SK-N-SH treated with all-trans-retinoic acid at 6 μM for 48 hours (cell line): ENCODE data around the gene E2F6.

Experiments used
- ATAC-seq: fragments of 200-7000 bp; cut with Tn5 transposase; 3 replicates; pipeline ENCODE4 v1.9.1; 2020; ENCODE audit warnings: mild to moderate bottlenecking, moderate library complexity
- ARNTL ChIP-seq: fragments of 450-650 bp; formaldehyde crosslinking; IDR thresholded peaks from 2 replicates; pipeline ENCODE4 v1.5.0; 2020; ENCODE audit warnings: low read depth, mild to moderate bottlenecking, moderate library complexity, borderline replicate concordance
- BACH2 ChIP-seq: fragments of 250-450 bp; sonication (Bioruptor Pico); IDR thresholded peaks from 2 replicates; pipeline ENCODE4 v1.9.0; 2021; ENCODE audit warnings: mild to moderate bottlenecking, borderline replicate concordance
- CREB5 ChIP-seq: fragments of 250-450 bp; sonication (Bioruptor Pico); IDR thresholded peaks from 2 replicates; pipeline ENCODE4 v1.5.1; 2020; ENCODE audit warnings: low read depth, mild to moderate bottlenecking, moderate library complexity
- CSDC2 ChIP-seq: fragments of 250-450 bp; sonication (Bioruptor Pico); IDR thresholded peaks from 2 replicates; pipeline ENCODE4 v1.5.0; 2020; ENCODE audit warnings: mild to moderate bottlenecking, moderate library complexity
- ESRRG ChIP-seq: fragments of 250-450 bp; sonication (Bioruptor Pico); IDR thresholded peaks from 2 replicates; pipeline ENCODE4 v1.6.1; 2021; ENCODE audit warnings: mild to moderate bottlenecking
- GLIS3 ChIP-seq: fragments of 250-450 bp; sonication (Bioruptor Pico); IDR thresholded peaks from 2 replicates; pipeline ENCODE4 v1.5.0; 2020; ENCODE audit warnings: mild to moderate bottlenecking, moderate library complexity
- ISL1 ChIP-seq: fragments of 250-450 bp; sonication (Bioruptor Pico); IDR thresholded peaks from 2 replicates; pipeline ENCODE4 v2.1.2; 2022; ENCODE audit warnings: mild to moderate bottlenecking, moderate library complexity
- OSR1 ChIP-seq: fragments of 250-450 bp; sonication (Bioruptor Pico); IDR thresholded peaks from 2 replicates; pipeline ENCODE4 v1.8.0; 2022; ENCODE audit warnings: moderate library complexity, mild to moderate bottlenecking, inconsistent platforms
- PATZ1 ChIP-seq: fragments of 250-450 bp; sonication (Bioruptor Pico); IDR thresholded peaks from 2 replicates; pipeline ENCODE4 v1.8.0; 2020; ENCODE audit warnings: mild to moderate bottlenecking, moderate library complexity, borderline replicate concordance
- PPARA ChIP-seq: fragments of 250-450 bp; sonication (Bioruptor Pico); IDR thresholded peaks from 2 replicates; pipeline ENCODE4 v1.5.0; 2020; ENCODE audit warnings: mild to moderate bottlenecking, borderline replicate concordance
- RARB ChIP-seq: fragments of 250-450 bp; sonication (Bioruptor Pico); IDR thresholded peaks from 2 replicates; pipeline ENCODE4 v1.8.0; 2021; ENCODE audit warnings: mild to moderate bottlenecking, moderate library complexity
- SNAI2 ChIP-seq: fragments of 250-450 bp; sonication (Bioruptor Pico); IDR thresholded peaks from 2 replicates; pipeline ENCODE4 v1.5.0; 2020; ENCODE audit warnings: mild to moderate bottlenecking, moderate library complexity
- TCF4 ChIP-seq: fragments of 250-450 bp; sonication (Bioruptor Pico); IDR thresholded peaks from 2 replicates; pipeline ENCODE4 v1.8.0; 2021; ENCODE audit warnings: mild to moderate bottlenecking, moderate library complexity, borderline replicate concordance
- TOX ChIP-seq: fragments of 250-450 bp; sonication (Bioruptor Pico); IDR thresholded peaks from 2 replicates; pipeline ENCODE4 v1.8.0; 2021; ENCODE audit warnings: mild to moderate bottlenecking, moderate library complexity, borderline replicate concordance
- TSHZ2 ChIP-seq: fragments of 250-450 bp; sonication (Bioruptor Pico); IDR thresholded peaks from 2 replicates; pipeline ENCODE4 v1.5.0; 2020; ENCODE audit warnings: mild to moderate bottlenecking, moderate library complexity
- ZFP3 ChIP-seq: fragments of 250-450 bp; sonication (Bioruptor Pico); IDR thresholded peaks from 2 replicates; pipeline ENCODE4 v1.5.0; 2020; ENCODE audit warnings: mild to moderate bottlenecking, moderate library complexity
- ZFP30 ChIP-seq: fragments of 450-650 bp; formaldehyde crosslinking; IDR thresholded peaks from 2 replicates; pipeline ENCODE4 v1.5.0; 2022; ENCODE audit warnings: mild to moderate bottlenecking, moderate library complexity
- ZNF565 ChIP-seq: fragments of 450-650 bp; formaldehyde crosslinking; conservative IDR thresholded peaks from 2 replicates; pipeline ENCODE4 v1.5.0; 2020; ENCODE audit warnings: low read depth, mild to moderate bottlenecking, moderate library complexity
- ZNF8 ChIP-seq: fragments of 450-650 bp; formaldehyde crosslinking; IDR thresholded peaks from 2 replicates; pipeline ENCODE4 v1.5.0; 2020; ENCODE audit warnings: mild to moderate bottlenecking, moderate library complexity
- TF ChIP-seq, protein P1 (sequence below): fragments of 250-450 bp; sonication (Bioruptor Pico); IDR thresholded peaks from 2 replicates; pipeline ENCODE4 v1.8.0; 2021; ENCODE audit warnings: low read depth, mild to moderate bottlenecking, moderate library complexity, borderline replicate concordance
- TF ChIP-seq, protein P2 (sequence below): fragments of 250-450 bp; sonication (Bioruptor Pico); IDR thresholded peaks from 2 replicates; pipeline ENCODE4 v1.5.1; 2021; ENCODE audit warnings: mild to moderate bottlenecking, moderate library complexity

The E2F6 gene

GRCh38 chr2:11410101-11410500 lies 55.9 kb downstream of the E2F6 start:
- no peak for ATAC-seq
- no peak for TF ChIP-seq PATZ1 (CRISPR knock-in tag)
- no peak for TF ChIP-seq ZNF8
- TF ChIP-seq, protein P1, sequence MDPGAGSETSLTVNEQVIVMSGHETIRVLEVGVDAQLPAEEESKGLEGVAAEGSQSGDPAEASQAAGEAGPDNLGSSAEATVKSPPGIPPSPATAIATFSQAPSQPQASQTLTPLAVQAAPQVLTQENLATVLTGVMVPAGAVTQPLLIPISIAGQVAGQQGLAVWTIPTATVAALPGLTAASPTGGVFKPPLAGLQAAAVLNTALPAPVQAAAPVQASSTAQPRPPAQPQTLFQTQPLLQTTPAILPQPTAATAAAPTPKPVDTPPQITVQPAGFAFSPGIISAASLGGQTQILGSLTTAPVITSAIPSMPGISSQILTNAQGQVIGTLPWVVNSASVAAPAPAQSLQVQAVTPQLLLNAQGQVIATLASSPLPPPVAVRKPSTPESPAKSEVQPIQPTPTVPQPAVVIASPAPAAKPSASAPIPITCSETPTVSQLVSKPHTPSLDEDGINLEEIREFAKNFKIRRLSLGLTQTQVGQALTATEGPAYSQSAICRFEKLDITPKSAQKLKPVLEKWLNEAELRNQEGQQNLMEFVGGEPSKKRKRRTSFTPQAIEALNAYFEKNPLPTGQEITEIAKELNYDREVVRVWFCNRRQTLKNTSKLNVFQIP (CRISPR knock-in tag), result no peak
- TF ChIP-seq TCF4, result no peak
- TF ChIP-seq PPARA (CRISPR knock-in tag), result no peak
- no peak for TF ChIP-seq ZFP30 (CRISPR knock-in tag)
- no peak for TF ChIP-seq TSHZ2 (CRISPR knock-in tag)
- no peak for TF ChIP-seq ISL1 (CRISPR knock-in tag)
- TF ChIP-seq OSR1 (CRISPR knock-in tag), result no peak
- no peak for TF ChIP-seq TOX (CRISPR knock-in tag)
- no peak for TF ChIP-seq SNAI2 (CRISPR knock-in tag)
- no peak for TF ChIP-seq RARB
- no peak for TF ChIP-seq ARNTL (CRISPR knock-in tag)
- no peak for TF ChIP-seq ZNF565 (CRISPR knock-in tag)
- no peak for TF ChIP-seq BACH2

GRCh38 chr2:11409572-11409959 lies 56.4 kb downstream of the E2F6 start:
- ATAC-seq, result no peak
- TF ChIP-seq, protein P2, sequence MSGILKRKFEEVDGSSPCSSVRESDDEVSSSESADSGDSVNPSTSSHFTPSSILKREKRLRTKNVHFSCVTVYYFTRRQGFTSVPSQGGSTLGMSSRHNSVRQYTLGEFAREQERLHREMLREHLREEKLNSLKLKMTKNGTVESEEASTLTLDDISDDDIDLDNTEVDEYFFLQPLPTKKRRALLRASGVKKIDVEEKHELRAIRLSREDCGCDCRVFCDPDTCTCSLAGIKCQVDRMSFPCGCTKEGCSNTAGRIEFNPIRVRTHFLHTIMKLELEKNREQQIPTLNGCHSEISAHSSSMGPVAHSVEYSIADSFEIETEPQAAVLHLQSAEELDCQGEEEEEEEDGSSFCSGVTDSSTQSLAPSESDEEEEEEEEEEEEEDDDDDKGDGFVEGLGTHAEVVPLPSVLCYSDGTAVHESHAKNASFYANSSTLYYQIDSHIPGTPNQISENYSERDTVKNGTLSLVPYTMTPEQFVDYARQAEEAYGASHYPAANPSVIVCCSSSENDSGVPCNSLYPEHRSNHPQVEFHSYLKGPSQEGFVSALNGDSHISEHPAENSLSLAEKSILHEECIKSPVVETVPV (CRISPR knock-in tag), result no peak
- TF ChIP-seq ZNF8 (no peak), SNAI2 (CRISPR knock-in tag) (no peak), GLIS3 (no peak), ZFP30 (CRISPR knock-in tag) (no peak), CSDC2 (CRISPR knock-in tag) (no peak), ESRRG (no peak), PPARA (CRISPR knock-in tag) (no peak), CREB5 (CRISPR knock-in tag) (no peak), ZFP3 (no peak), TOX (CRISPR knock-in tag) (no peak), PATZ1 (CRISPR knock-in tag) (no peak), ZNF565 (CRISPR knock-in tag) (no peak), OSR1 (CRISPR knock-in tag) (no peak), TSHZ2 (CRISPR knock-in tag) (no peak)
- TF ChIP-seq, protein P1 (CRISPR knock-in tag), result no peak
- TF ChIP-seq, all 23 proteins: peak for 0
